GM21737 (cell line): Measurements from ENCODE around the gene NR3C1.
"Not testable (repeated sequence)": the region's sequence is repeated elsewhere in the genome, so short reads cannot be mapped to it uniquely, and the experiment has no call there.

ENCODE experiments used
- ATAC-seq: cut with Tn5 transposase; IDR thresholded peaks from one replicate; pipeline ENCODE4 v1.9.1; 2021; ENCODE audit warnings: mild to moderate bottlenecking, moderate library complexity; ENCODE audit not compliant: unreplicated experiment

NR3C1 gene

DNA sequence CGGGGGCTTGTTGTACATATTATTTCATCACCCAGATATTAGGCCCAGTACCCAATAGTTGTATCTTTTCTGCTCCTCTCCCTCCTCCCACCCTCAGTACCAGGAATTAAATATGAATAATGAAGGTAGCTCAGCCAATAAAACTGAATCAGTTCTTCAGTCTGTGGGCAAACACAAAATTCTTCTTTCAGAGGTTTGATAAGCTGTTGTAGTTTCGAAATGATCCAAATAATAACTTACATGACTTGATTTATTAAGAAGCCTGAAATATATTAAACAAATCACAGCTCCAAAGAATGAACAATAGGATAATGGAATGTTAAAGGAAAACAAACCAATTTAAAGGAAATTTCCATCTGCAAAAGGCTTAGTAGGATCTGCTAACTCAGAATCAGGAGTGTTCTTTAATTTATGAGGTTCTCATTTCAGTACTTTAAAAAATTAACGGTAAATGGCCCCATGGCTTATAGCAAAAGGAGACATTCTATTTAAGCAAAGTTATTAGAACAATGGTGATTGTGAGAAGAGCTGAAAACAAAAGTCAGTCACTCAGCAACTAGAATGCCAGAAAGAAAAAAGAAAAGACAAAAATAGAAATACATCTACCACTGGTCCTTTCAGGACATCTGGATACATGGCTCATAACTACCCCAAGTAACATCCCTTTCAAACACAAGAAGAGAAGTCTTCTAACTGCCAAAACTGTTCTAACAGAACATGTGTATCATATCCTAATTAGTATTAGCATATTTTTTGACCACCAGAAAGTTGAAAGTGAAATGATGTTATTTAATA is 62.4 kb downstream of the NR3C1 start:
- no peak for ATAC-seq

DNA sequence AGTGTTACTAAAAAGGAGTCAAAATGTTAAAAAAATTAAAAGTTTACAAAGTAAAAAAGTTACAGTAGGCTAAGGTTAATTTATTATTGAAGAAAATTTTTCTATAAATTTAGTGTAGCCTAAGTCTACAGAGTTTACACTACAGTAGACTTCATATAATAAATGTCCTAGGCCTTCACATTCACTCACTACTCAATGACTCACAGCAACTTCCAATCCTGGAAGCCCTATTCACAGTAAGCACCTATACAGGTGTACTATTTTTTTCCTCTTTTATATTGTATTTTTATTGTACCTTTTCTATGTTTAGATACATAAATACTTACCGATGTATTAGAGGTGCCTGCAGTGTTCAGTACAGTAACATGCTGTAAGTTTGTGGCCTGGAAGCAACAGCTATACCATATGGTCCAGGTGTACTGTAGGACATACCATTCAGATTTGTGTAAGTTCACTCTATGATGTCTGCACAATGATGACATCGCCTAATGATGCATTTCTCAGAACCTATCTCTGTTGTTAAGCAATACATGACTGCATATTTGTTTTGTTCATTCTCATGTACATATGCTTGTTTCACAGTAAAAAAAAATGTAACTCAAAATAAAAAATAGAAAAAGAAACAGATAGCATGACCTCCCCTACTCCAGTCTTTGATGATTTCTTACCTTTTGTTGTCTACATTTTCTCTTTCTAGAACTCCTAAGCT is 64.7 kb downstream of the NR3C1 start:
- ATAC-seq = no peak

DNA sequence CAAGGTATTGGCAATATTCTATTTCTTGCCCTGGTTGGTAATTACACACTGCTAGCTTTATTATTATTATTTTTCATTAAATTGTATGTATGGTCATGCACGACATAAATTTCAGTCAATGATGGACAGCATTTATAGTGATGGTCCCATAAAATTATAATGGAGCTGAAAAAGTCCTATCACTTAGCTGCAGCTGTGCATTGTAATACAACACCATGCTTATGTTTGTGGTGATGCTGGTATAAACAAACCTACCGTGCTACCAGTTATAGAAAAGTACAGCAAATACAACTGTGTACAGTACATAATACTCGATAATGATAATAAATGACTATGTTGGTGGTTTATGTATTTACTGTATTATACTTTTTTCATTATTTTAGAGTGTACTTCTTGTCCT is 65.5 kb downstream of the NR3C1 start:
- no peak for ATAC-seq

DNA sequence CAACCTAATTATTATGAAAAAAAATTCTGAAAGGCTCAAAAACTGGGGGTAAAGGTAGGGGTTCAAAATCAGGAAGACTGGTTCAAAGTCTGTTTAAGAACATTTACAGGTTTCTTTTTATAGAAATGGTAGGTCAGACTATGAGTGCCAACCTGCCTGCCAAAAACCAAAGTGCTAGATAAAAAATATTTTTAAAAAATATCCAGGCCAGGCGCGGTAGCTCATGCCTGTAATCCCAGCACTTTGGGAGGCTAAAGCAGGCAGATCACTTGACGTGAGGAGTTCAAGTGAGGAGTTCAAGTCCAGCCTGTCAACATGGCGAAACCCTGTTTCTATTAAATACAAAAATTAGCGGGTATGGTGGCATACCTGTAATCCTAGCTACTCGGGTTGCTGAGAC is 67.0 kb downstream of the NR3C1 start:
- ATAC-seq = no peak

DNA sequence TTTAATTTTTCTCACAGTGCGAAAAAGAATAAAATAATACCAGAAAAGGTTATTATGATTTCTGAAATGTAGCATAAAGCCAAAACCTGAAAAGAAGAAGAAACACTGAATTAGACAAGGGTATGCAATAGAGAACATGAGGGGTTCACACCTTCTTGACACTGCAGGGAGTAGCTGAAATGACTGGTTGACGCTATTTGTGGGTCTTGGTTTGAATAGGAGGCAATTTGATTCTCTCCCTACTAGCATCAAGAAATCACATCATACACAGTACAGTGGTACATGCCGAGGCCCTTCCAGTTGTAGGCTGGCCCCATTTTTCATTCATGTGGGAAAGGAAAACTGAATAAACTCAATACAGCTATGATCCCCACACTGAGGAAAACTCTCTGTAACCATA is 68.6 kb downstream of the NR3C1 start:
- ATAC-seq = no peak

DNA sequence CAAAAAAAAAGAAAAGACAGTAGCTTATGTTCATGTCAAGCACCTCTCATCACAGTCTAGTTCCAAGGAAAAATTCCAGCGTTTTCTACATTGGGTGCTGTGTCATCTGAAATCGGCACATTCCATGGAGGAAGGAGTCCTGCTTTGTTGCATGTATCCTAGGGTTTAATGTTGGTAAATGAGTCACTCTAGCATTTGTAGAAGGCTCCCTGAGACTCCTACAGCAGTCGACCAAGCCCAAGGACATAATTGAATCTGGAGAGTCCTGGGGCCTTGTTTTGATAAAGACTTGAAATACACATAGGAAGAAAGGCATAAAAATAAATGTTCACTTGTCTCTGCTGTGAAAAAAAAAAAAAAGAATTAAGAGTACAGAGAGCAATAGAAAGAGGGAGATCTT is 69.1 kb downstream of the NR3C1 start:
- not testable (repeated sequence) for ATAC-seq

DNA sequence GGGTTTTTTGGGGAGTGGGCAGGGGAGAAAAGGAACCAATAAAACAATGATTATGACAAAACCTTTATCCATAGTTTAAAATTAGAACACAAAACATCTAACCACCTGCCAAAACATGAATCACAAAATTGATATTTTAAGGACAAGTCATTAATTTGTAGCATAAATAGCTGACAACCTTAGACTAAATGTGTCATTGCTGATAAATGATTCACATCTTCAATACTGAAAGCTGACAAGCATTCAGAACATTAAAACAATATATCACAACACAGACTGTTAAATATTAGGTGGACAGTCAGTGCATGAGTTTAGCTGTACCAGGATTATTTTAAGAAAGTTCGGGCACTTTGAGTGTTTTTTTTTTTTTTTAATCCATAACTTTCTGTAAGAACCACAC is 71.5 kb downstream of the NR3C1 start:
- ATAC-seq = no peak

DNA sequence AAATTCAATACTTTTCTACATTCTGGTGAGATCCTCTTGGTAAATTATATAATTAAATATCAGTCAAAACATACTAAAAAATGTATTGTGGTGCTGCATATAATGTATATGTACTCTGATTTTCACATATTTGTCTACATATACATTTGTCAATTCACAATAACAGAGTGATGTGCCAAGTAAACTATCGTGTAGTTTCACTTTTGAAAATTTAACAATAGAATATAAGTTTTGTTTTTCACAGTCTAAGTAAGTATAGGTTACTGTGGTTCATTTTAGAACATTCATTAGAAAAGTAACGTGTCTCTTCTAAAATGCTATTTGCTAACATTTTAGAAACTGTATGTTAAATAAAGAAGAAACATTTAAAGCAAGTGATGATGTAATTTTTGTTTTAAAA is 73.6 kb downstream of the NR3C1 start:
- ATAC-seq = no peak

DNA sequence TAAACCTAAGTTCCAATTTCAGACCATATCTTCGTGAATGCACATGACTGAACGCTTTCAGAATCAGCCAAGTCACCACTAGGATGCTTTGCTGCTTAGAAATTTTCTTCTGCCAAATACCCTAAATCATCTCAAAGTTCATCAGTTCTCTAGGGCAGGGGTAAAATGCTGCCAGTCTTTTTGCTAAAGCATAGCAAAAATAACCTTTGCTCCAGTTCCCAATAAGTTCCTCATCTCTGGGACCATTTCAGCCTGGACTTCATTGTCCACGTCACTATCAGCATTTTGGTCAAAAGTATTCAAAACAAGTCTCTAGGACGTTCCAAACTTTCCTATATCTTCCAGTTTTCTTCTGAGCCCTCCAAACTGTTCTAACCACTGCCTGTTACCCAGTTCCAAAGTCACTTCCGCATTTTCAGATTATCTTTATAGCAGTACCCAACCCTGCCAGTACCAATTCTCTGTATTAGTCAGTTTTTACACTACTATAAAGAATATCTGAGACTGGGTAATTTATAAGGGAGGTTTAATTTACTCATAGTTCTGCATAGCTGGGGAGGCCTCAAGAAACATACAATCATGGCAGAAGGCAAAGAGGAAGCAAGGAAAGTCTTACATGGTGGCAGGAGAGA is 74.8 kb downstream of the NR3C1 start:
- no peak for ATAC-seq

DNA sequence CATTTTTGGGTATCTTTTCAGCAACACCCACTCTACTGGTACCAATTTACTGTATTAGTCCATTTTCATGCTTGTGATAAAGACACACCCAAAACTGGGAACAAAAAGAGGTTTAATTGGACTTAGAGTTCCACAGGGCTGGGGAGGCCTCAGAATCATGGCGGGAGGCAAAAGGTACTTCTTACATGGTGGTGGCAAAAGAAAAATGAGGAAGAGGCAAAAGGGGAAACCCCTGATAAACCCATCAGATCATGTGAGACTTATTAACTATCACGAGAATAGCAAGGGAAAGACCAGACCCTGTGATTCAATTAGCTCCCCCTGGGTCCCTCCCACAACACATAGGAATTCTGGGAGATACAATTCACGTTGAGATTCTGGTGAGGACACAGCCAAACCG is 78.4 kb downstream of the NR3C1 start:
- ATAC-seq = not testable (repeated sequence)

DNA sequence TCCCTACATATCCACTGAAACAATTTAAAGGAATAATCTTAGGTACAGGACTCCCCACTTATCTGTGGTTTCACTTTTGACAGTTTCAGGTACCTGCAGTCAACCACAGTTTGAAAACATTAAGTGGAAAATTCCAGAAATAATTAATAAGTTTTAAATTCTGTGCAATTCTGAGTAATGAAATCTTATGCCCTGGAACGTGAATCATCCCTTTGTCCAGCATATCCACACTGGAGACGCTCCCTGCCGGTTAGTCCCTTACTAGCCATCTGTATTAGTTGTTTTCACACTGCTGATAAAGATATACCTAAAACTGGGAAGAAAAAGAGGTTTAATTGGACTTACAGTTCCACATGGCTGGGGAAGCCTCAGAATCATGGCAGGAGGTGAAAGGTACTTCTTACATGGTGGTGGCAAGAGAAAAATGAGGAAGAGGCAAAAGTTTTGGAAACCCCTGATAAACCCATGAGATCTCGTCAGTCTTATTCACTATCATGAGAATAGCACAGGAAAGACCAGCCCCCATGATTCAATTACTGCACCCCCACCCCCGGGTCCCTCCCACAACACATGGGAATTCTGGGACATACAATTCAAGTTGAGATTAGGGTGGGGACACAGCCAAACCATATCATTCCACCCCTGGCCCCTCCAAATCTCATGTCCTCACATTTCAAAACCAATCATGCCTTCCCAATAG is 80.4 kb downstream of the NR3C1 start:
- not testable (repeated sequence) for ATAC-seq

DNA sequence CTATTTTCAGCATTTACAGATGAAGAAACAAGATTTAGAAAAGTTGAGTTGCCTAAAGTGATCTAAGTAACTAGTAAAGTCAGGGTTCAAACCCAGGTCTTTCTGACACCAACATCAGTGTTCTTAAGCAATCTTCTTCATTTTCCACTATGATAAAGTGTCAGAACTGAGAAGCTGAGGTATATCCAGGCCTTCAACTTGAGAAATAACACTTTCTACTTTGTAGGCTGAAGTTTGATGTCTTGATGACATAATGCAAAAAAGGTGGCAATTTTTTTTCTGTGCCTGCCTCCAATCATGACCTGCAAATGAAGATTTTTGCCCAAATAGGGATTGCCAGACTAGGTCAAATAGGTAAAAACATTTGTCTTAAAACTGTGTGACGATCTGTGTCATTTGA is 81.3 kb downstream of the NR3C1 start:
- ATAC-seq = no peak

DNA sequence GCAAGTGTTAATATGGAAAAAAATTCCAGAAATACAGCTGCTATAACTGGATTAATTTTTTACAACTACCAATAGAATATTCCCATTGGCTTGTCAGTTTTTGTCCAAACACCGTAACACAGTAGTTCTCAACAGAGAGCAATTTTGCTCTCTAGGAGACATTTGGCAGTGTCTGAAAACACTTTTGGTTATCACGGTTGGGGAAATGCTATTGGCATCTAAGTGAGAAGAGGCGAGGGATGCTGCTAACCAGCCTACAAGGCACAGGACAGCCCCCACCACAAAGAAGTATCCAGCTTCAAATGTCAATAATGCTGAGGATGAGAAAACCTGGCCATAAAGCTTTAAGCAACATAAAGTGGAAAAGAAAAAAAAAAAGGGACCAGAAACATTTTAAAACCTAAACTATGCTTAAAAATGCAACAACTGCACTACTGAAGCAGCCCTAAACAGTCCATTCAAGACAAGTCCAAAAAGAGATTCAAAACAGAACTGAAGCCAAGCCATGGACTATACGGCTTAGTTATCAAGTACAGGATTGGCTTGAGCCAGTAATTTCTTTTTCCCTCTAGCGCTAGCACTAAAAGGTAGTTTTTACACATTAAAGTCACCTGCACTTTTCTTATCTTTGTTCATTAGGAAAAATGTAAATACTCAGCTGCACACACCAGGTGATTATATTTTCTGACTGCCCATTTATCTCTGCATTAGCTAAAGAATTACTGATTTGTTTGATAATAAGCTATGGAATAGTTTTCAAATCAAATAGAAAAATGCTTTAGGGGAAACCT is 83.9 kb downstream of the NR3C1 start:
- ATAC-seq = no peak

DNA sequence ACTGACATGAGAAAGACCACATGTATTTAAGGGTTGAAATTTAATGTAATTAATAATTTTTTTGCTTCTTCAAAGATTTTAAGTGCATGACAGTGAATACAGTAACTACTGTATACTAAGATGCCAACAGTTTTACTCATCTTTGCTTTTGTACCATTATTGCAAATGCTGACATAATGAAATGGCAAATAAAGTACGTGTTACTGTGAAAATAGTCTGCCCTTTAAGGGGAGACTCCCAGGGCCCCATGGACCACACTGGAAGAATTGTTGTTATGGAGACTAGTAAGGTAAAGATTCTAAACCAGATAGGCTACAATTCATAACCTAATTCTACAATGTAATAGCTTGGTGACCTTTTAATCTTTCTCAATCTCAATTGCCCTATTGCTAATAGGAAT is 84.7 kb downstream of the NR3C1 start:
- no peak for ATAC-seq

DNA sequence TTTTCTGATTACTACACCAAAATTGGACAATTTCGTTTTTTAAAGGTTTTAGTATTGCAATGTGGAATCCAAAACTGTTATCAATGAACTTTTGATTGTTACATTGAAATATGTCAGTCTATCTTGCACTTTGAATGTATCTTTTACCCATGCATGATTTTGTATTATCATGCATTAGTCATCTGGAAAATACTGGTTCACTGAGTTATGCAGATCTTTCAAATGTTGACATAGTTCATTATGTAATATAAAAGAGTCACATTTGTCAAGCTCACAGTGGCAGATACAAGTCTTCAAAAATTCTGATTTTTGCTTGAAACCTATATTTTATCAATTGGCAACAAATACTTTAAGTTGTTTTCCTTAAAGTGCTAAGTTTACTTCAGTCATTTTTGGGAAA is 85.2 kb downstream of the NR3C1 start:
- ATAC-seq = no peak

DNA sequence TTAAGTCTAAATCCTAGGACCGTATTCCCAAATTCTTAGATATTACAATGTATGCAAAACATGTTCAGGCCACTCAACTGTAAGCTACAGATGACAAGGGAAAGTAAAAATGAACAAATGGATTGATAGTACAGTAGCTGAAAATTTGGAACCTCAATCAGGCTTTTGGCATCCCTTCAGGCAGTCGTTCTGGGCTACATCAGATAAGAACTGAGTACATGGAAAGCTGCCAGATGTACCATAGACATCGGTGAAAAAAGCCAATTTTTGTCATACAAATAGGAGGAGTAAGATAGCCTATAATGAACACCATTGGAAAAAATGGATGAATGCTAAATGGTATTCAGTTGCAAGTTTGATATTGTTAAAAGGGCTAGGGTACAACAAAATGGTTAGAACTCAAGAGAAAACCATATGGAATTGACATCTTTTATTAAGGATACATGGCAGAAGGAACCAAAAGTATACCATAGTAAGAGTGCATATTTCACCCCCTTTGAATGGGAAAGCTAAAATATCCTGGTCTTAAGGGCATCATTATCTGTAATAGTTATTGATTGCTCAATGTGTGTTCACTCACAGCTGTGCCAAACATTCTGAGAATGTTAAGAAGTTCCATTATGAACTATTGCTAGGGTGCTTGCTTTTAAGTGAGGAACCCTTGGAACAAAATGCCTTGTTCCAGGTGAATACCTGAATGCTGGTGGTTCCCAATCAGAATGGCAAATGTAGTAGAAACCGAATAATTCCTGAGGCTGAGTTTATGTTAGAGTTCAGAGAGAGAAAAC is 86.4 kb downstream of the NR3C1 start:
- ATAC-seq = no peak

DNA sequence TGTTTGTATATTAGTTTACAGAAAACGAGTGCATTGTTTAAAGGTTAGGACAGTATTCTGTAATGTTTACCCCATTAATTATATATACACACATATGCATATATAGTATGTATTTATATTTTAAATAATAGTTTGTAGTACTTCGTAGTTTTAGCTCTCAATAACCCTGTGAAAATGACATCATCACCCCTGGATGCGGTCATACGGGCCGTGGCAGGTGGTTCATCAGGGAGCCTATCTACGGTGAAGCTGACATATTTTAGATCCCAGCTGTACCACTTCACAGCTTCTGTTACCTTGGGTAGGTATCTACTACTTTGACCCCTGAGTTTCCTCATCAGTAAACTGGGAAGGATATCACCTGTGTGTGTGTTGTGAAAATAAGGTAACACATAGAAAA is 87.1 kb downstream of the NR3C1 start:
- no peak for ATAC-seq

DNA sequence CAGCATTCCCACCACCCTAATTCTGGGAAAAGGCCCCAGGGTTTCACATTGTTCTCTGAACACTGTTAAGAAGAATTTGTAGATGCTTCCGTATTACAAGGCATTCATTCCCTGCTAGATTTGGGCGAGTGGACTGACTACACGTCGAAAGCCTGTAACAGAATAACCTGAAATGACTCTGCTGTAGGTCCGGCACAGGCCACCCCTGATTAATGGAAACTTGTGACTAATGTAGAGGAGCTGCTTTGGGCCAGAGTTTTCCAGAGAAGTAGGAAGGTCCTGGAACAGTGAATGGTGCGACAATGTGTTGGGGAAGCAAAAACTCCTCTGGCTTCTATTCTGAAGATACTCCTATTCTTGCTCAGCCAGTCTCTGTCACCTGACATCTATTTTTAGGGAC is 87.6 kb downstream of the NR3C1 start:
- no peak for ATAC-seq

DNA sequence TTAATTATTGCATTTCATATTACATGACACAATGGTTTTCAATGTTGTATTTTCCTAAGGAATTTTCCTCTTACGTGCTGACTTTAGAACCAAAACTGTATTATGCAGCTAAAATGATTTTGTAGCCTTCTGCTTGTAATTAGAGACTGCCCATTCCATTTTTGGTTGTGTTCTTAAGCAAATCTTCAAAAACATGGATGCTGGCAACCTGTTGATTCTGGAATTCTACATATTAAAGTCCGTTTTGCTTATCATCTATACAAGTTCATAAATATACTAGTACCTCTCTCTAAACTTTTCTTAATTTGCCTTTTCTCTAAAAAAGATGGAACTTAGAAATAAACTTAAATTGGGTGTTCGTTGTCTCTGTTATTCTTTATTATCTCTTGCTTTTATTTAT is 88.3 kb downstream of the NR3C1 start:
- ATAC-seq = no peak

DNA sequence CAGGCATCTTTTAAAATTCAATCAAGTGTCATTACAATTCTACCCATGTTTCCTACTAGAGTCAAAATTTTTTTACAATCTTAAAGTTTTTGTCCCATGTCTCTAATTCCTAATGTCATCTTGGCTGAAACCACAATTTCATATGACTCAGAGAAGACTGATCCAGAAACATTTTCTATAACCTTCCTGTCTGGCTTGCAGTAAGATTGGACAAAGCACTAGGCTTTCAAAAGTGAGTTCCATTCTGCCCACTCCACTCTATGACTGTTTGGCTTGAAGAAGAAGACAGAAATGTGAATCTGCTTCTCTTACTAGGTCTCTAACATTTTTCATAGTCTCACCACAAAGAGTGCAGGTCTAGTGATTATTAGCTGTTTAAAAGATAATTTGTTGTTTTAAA is 88.8 kb downstream of the NR3C1 start:
- no peak for ATAC-seq
